Measurements from ENCODE around the gene ADSS1.

Gene ADSS1

GRCh38 chr14:104709387-104710039 is 14.5 kb upstream of the ADSS1 start:
- no peak overlapping the region for H3K27ac ChIP-seq

GRCh38 chr14:104710071-104710735 is 13.8 kb upstream of the ADSS1 start:
- H3K27ac ChIP-seq = no peak overlapping the region
- no peak for TF ChIP-seq ZFX (IDR thresholded peaks at IDR 0.05; ENCODE audit: borderline replicate concordance)
- TF ChIP-seq, protein P1, sequence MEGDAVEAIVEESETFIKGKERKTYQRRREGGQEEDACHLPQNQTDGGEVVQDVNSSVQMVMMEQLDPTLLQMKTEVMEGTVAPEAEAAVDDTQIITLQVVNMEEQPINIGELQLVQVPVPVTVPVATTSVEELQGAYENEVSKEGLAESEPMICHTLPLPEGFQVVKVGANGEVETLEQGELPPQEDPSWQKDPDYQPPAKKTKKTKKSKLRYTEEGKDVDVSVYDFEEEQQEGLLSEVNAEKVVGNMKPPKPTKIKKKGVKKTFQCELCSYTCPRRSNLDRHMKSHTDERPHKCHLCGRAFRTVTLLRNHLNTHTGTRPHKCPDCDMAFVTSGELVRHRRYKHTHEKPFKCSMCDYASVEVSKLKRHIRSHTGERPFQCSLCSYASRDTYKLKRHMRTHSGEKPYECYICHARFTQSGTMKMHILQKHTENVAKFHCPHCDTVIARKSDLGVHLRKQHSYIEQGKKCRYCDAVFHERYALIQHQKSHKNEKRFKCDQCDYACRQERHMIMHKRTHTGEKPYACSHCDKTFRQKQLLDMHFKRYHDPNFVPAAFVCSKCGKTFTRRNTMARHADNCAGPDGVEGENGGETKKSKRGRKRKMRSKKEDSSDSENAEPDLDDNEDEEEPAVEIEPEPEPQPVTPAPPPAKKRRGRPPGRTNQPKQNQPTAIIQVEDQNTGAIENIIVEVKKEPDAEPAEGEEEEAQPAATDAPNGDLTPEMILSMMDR (IDR thresholded peaks at IDR 0.05) = no peak

More at GRCh38 chr14:104709387-104710039, 14.5 kb upstream of the ADSS1 start:
- TF ChIP-seq ZFX (IDR thresholded peaks at IDR 0.05; ENCODE audit: borderline replicate concordance) = no peak
- TF ChIP-seq, protein P1 (IDR thresholded peaks at IDR 0.05) = no peak

- no peak overlapping the region for H3K27ac ChIP-seq
- TF ChIP-seq ZFX (IDR thresholded peaks at IDR 0.05; ENCODE audit: borderline replicate concordance) = no peak
- TF ChIP-seq, protein P1 (IDR thresholded peaks at IDR 0.05) = no peak
Measured at GRCh38 chr14:104712881-104713734, 10.9 kb upstream of the ADSS1 start.

DNA sequence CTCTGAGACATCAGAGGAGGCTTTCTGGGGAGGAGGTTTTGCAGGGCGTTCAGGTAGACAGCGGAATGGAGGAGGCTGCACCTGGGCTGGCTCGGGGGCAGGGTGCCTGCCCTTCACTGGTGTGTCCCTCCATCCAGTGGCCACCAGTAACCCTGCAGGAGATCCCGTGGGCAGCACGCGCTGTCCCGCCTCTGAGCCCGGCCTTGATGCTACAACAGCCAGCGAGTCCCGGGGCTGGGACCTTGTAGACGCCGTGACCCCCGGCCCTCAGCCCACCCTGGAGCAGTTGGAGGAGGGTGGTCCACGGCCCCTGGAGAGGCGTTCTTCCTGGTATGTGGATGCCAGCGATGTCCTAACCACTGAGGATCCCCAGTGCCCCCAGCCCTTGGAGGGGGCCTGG is 10.0 kb upstream of the ADSS1 start:
- H3K27ac ChIP-seq = no peak overlapping the region
- no peak for TF ChIP-seq ZFX (IDR thresholded peaks at IDR 0.05; ENCODE audit: borderline replicate concordance)
- TF ChIP-seq, protein P1 (IDR thresholded peaks at IDR 0.05) = no peak

GRCh38 chr14:104714681-104715080 is 9.3 kb upstream of the ADSS1 start:
- no peak for TF ChIP-seq ZFX (IDR thresholded peaks at IDR 0.05; ENCODE audit: borderline replicate concordance)
- TF ChIP-seq, protein P1 (IDR thresholded peaks at IDR 0.05) = no peak
- H3K27ac ChIP-seq = peak overlapping the region; percentile 64

DNA sequence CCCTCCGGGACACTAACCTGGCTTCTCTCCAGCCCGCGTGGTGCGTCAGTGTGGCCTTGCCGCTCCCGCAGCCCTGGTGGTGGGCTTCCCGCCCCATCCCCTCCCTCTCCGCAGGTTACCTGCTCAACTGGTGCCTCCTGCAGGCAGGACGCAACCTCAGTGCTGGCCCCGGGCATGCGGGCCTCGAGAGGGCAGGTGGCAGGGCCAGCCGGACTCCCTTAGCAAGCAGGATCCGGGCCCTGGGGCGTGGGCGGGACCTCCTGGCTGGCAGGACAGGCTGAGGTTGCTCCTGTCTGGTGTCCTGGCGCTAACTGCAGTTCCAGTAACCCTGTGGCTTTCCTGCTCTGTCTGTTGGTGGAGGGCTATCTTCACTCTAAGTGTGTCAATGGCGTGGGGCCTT is 8.6 kb upstream of the ADSS1 start:
- peak overlapping the region; percentile 64 for H3K27ac ChIP-seq
- TF ChIP-seq, protein P1 (IDR thresholded peaks at IDR 0.05) = no peak
- no peak for TF ChIP-seq ZFX (IDR thresholded peaks at IDR 0.05; ENCODE audit: borderline replicate concordance)
